Measurements from ENCODE around the gene SARNP. TPM values are rescaled to one million over a fixed set of nuclear protein-coding genes. Genes with fewer than 3 reads are reported as not detected.

SARNP gene
- total and polyA plus RNA-seq, 9 donors = 48.0 to 89.3 (median 59.7) TPM

- intact Hi-C loops (cut with DNase I) = no loop called here
- no peaks in the 10 kb centered on the region for H3K36me3 ChIP-seq
- DNase-seq = no peak
Observed at GRCh38 chr12:55788546-55788945, 29.0 kb downstream of the SARNP start.

DNA sequence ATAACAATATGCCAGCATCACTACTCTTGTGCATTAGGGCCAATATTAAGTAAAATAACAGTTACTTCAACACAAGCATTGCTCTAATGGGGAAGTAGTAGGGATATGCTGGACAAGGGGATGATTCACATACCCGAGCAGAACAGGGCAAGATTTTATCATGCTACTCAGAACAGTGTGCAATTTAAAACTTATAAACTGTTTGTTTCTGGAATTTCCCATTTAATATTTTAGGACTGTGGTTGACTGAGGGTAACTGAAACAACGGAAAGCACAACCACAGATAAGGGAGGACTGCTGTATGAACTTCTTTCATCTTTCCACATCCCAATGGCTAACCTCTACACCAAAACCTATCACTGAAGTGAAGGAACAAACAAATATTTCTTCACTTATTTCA lies 36.8 kb downstream of the SARNP start:
- H3K4me1 ChIP-seq (ENCODE audit: insufficient read depth) = no peaks in the 10 kb centered on the region
- no peaks in the 10 kb centered on the region for H3K9me3 ChIP-seq
- no peak for TF ChIP-seq POLR2A (IDR thresholded peaks at IDR 0.05)
- TF ChIP-seq EP300 (IDR thresholded peaks at IDR 0.05) = no peak
- TF ChIP-seq CTCF (IDR thresholded peaks at IDR 0.05) = no peak
- no peak for DNase-seq
- no peak overlapping the region for H3K4me3 ChIP-seq
- intact Hi-C loops (cut with DNase I) = no loop called here
- no peak overlapping the region for H3K27ac ChIP-seq
- WGBS, 3 donors = 19 to 33% (median 24%) methylated on average over 2 of the region's 2 CpGs
- H3K36me3 ChIP-seq = no peaks in the 10 kb centered on the region
- no peaks in the 10 kb centered on the region for H3K27me3 ChIP-seq

More at GRCh38 chr12:55788546-55788945, 29.0 kb downstream of the SARNP start:
- Histone ChIP-seq H3K9me3 (no peaks in the 10 kb centered on the region), H3K4me3 (no peak overlapping the region), H3K4me1 (ENCODE audit: insufficient read depth) (no peaks in the 10 kb centered on the region), H3K27ac (no peak overlapping the region), H3K27me3 (no peaks in the 10 kb centered on the region)
- WGBS, 3 donors = 77 to 82% (median 81%) methylated on average over 7 of the region's 7 CpGs
- TF ChIP-seq EP300 (IDR thresholded peaks at IDR 0.05) (no peak), POLR2A (IDR thresholded peaks at IDR 0.05) (no peak), CTCF (IDR thresholded peaks at IDR 0.05) (no peak)

- Histone ChIP-seq H3K9me3 (no peaks in the 10 kb centered on the region), H3K4me3 (no peak overlapping the region), H3K27me3 (no peaks in the 10 kb centered on the region), H3K36me3 (no peaks in the 10 kb centered on the region), H3K27ac (no peak overlapping the region), H3K4me1 (ENCODE audit: insufficient read depth) (no peaks in the 10 kb centered on the region)
- TF ChIP-seq CTCF (IDR thresholded peaks at IDR 0.05) (no peak), EP300 (IDR thresholded peaks at IDR 0.05) (no peak), POLR2A (IDR thresholded peaks at IDR 0.05) (no peak)
- intact Hi-C loops (cut with DNase I) = no loop called here
- WGBS, 3 donors = 93 to 96% (median 94%) methylated on average over 3 of the region's 3 CpGs
- no peak for DNase-seq
Observed at GRCh38 chr12:55777856-55778255, 39.7 kb downstream of the SARNP start.

GRCh38 chr12:55771736-55772135 lies 45.8 kb downstream of the SARNP start:
- no peaks in the 10 kb centered on the region for H3K36me3 ChIP-seq
- TF ChIP-seq CTCF (IDR thresholded peaks at IDR 0.05) (no peak), POLR2A (IDR thresholded peaks at IDR 0.05) (no peak), EP300 (IDR thresholded peaks at IDR 0.05) (no peak)
- no peak overlapping the region for H3K4me3 ChIP-seq
- H3K4me1 ChIP-seq (ENCODE audit: insufficient read depth) = no peaks in the 10 kb centered on the region
- H3K9me3 ChIP-seq = no peaks in the 10 kb centered on the region
- WGBS, 3 donors = 57 to 65% (median 59%) methylated on average over 6 of the region's 6 CpGs
- no peak for DNase-seq
- H3K27ac ChIP-seq = no peak overlapping the region
- no peaks in the 10 kb centered on the region for H3K27me3 ChIP-seq
- intact Hi-C loops (cut with DNase I) = no loop called here
